ENCODE measurements around the gene OPTC. TPM values are rescaled to one million over a fixed set of nuclear protein-coding genes. Genes with fewer than 3 reads are reported as not detected.

The OPTC gene
- total RNA-seq, 4 donors from 2014 or later = not detected

DNA sequence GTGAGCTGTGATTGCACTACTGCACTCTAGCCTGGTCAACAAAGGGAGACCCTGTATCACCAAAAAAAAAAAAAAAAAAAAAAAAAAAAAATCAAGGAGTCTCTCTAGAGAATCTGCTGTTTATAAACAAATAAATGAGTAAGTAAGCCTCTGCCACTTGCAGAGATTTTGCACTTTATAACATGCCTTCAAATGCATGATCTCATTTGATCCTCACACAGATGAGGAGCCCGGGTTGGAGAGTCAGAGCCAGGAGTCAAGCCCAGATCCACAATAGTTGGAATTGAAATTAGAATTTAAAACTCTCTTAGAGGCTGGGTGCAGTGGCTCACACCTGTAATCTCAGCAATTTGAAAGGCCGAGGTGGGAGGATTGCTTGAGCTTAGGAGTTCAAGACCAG, 14.3 kb upstream of the OPTC start:
- Histone ChIP-seq H3K9me3 (no peaks in the 10 kb centered on the region), H3K36me3 (no peaks in the 10 kb centered on the region), H3K27me3 (no peaks in the 10 kb centered on the region), H3K4me3 (peak overlapping the region in 3 of 4 donors; percentile 8 to 51 (median 48)), H3K27ac (peak overlapping the region; percentile 65 to 75 (median 68)), H3K4me1 (peaks cover 0 to 9% of the 10 kb centered on the region in 2 donors)
- intact Hi-C loops (cut with DNase I; ENCODE audit: low total_unique reads) (no loop called here), in situ Hi-C loops (cut with MboI; ENCODE audit: low sequenced_read_pairs in 4 of 4) (loop anchor here in 3 of 4 donors (10.0 kb wide), 3 partner anchors 115 to 205 kb away; no protein-coding TSS in a partner anchor)
- ATAC-seq (no peak), DNase-seq (no peak)
- TF ChIP-seq, protein P1, sequence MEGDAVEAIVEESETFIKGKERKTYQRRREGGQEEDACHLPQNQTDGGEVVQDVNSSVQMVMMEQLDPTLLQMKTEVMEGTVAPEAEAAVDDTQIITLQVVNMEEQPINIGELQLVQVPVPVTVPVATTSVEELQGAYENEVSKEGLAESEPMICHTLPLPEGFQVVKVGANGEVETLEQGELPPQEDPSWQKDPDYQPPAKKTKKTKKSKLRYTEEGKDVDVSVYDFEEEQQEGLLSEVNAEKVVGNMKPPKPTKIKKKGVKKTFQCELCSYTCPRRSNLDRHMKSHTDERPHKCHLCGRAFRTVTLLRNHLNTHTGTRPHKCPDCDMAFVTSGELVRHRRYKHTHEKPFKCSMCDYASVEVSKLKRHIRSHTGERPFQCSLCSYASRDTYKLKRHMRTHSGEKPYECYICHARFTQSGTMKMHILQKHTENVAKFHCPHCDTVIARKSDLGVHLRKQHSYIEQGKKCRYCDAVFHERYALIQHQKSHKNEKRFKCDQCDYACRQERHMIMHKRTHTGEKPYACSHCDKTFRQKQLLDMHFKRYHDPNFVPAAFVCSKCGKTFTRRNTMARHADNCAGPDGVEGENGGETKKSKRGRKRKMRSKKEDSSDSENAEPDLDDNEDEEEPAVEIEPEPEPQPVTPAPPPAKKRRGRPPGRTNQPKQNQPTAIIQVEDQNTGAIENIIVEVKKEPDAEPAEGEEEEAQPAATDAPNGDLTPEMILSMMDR (IDR thresholded peaks at IDR 0.05 in 4 of 5, conservative IDR thresholded peaks at IDR 0.05 in 1 of 5) = no peak
- TF ChIP-seq POLR2A (IDR thresholded peaks at IDR 0.05) = no peak

GRCh38 chr1:203480084-203480483, 13.9 kb upstream of the OPTC start:
- H3K4me3 ChIP-seq = peak overlapping the region; percentile 8 to 51 (median 36)
- peak; percentile 53 to 62 for ATAC-seq
- no peaks in the 10 kb centered on the region for H3K36me3 ChIP-seq
- no peaks in the 10 kb centered on the region for H3K27me3 ChIP-seq
- H3K9me3 ChIP-seq = no peaks in the 10 kb centered on the region
- in situ Hi-C loops (cut with MboI; ENCODE audit: low sequenced_read_pairs in 4 of 4) = loop anchor here in 2 of 4 donors (10.0 kb wide), 2 partner anchors 135 to 205 kb away; no protein-coding TSS in a partner anchor
- H3K27ac ChIP-seq = peak overlapping the region; percentile 61 to 71 (median 68)
- TF ChIP-seq, protein P1 (IDR thresholded peaks at IDR 0.05 in 4 of 5, conservative IDR thresholded peaks at IDR 0.05 in 1 of 5) = no peak
- TF ChIP-seq POLR2A (IDR thresholded peaks at IDR 0.05) = no peak
- intact Hi-C loops (cut with DNase I; ENCODE audit: low total_unique reads) = no loop called here
- H3K4me1 ChIP-seq = peaks cover 0 to 9% of the 10 kb centered on the region in 2 donors
- no peak for DNase-seq

- in situ Hi-C loops (cut with MboI; ENCODE audit: low sequenced_read_pairs in 4 of 4) = loop anchor here in 2 of 4 donors (10.0 kb wide), 2 partner anchors 136 to 206 kb away; no protein-coding TSS in a partner anchor
Observed at GRCh38 chr1:203480525-203481084, 13.3 kb upstream of the OPTC start.

GRCh38 chr1:203481196-203481595, 12.8 kb upstream of the OPTC start:
- H3K4me3 ChIP-seq = peak overlapping the region in 1 of 4 donors; percentile 32
- no peaks in the 10 kb centered on the region for H3K9me3 ChIP-seq
- TF ChIP-seq POLR2A (IDR thresholded peaks at IDR 0.05) = no peak
- TF ChIP-seq, protein P1 (IDR thresholded peaks at IDR 0.05 in 4 of 5, conservative IDR thresholded peaks at IDR 0.05 in 1 of 5) = no peak
- H3K4me1 ChIP-seq = peaks cover 0 to 9% of the 10 kb centered on the region in 2 donors
- intact Hi-C loops (cut with DNase I; ENCODE audit: low total_unique reads) (no loop called here), in situ Hi-C loops (cut with MboI; ENCODE audit: low sequenced_read_pairs in 4 of 4) (loop anchor here in 2 of 4 donors (10.0 kb wide), 2 partner anchors 136 to 206 kb away; no protein-coding TSS in a partner anchor)
- H3K27me3 ChIP-seq = no peaks in the 10 kb centered on the region
- ATAC-seq (no peak), DNase-seq (no peak)
- no peaks in the 10 kb centered on the region for H3K36me3 ChIP-seq
- H3K27ac ChIP-seq = peak overlapping the region; percentile 61 to 71 (median 68)

More at GRCh38 chr1:203480525-203481084, 13.3 kb upstream of the OPTC start:
- Histone ChIP-seq H3K27me3 (no peaks in the 10 kb centered on the region), H3K4me3 (peak overlapping the region; percentile 8 to 48 (median 28)), H3K27ac (peak overlapping the region; percentile 61 to 71 (median 68)), H3K36me3 (no peaks in the 10 kb centered on the region), H3K4me1 (peaks cover 0 to 9% of the 10 kb centered on the region in 2 donors), H3K9me3 (no peaks in the 10 kb centered on the region)
- TF ChIP-seq POLR2A (IDR thresholded peaks at IDR 0.05) = no peak
- TF ChIP-seq, protein P1 (IDR thresholded peaks at IDR 0.05 in 4 of 5, conservative IDR thresholded peaks at IDR 0.05 in 1 of 5) = no peak
- intact Hi-C loops (cut with DNase I; ENCODE audit: low total_unique reads) = no loop called here
- peak; percentile 17 to 45 for ATAC-seq
- DNase-seq = peak in 1 of 2 donors; percentile 43

All from gastrocnemius medialis (tissue), 4 donors.